ENCODE results near the gene CHAC1.

The CHAC1 gene

DNA sequence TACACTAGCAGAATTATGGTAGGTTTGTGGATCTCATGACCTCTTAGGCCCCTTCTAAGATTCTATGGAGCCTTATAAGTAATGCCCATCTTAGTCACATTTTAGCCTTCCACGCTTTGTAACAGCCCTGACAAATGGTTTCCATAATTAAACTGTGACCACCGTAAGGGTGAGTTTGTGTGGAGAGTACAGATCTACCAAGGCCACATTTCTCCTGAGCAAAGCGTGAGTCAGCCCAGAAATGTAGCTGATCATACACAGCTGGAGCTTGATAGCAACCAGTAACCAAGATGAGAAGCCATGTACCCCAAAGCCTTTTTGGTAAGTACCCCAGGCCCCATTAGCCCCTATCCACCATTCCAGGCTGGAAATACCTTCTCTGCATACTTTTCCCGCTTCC, 31.7 kb downstream of the CHAC1 start:
- no peak overlapping the region for H3K4me3 ChIP-seq (ENCODE audit: low read length)
- H3K9me3 ChIP-seq (ENCODE audit: control insufficient read depth, insufficient read depth, low read length) = no peaks in the 10 kb centered on the region
- no peaks in the 10 kb centered on the region for H3K27me3 ChIP-seq (ENCODE audit: control insufficient read depth, insufficient read depth, low read length)
- no peak for DNase-seq (ENCODE audit: low read depth, low spot score)
- no peak overlapping the region for H3K27ac ChIP-seq (ENCODE audit: low read length)
- no peaks in the 10 kb centered on the region for H3K4me1 ChIP-seq (ENCODE audit: control insufficient read depth, insufficient read depth, low read length)
- peaks cover 28% of the 10 kb centered on the region for H3K36me3 ChIP-seq (ENCODE audit: control insufficient read depth, insufficient read depth, low read length)
- no CpG with 5 or more reads among the region's 4 CpGs for WGBS (ENCODE audit: insufficient coverage, insufficient read length)

DNA sequence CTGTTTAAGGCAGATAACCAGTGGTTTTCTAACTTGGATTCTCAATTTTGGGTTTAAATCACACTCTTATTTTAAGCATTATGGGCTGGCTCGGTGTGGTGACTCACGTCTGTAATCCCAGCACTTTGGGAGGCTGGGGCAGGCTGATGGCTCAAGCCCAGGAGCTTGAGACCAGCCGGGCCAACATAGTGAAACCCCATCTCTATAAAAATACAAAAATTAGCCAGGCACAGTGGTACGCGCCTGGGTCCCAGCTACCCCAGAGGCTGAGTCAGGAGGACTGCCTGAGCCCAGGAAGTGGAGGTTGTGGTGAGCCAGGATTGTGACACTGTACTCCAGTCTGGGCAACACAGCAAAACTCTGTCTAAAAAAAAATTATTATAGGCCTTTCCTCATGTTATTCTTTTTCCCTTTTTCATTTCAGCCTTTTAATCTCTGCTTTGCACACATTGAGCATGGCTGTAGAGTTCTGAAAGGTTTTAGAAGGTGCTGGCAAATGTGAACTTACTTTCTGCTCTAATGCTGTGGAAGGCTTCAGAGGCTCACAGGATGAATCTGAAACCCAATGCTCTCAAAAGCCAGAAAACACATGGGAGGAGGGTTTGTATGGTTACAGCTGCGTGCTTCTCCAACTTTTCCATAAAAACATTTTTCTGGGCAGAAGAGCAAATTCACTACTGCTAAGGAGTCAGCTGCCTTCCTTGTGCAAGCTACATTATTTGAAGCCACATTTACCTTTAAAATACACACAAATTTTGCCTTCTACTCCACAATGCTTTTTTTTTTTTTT, 32.5 kb downstream of the CHAC1 start:
- H3K9me3 ChIP-seq (ENCODE audit: control insufficient read depth, insufficient read depth, low read length) = no peaks in the 10 kb centered on the region
- no peak overlapping the region for H3K27ac ChIP-seq (ENCODE audit: low read length)
- H3K27me3 ChIP-seq (ENCODE audit: control insufficient read depth, insufficient read depth, low read length) = no peaks in the 10 kb centered on the region
- no peak overlapping the region for H3K4me3 ChIP-seq (ENCODE audit: low read length)
- peaks cover 21% of the 10 kb centered on the region for H3K36me3 ChIP-seq (ENCODE audit: control insufficient read depth, insufficient read depth, low read length)
- H3K4me1 ChIP-seq (ENCODE audit: control insufficient read depth, insufficient read depth, low read length) = no peaks in the 10 kb centered on the region
- no CpG with 5 or more reads among the region's 6 CpGs for WGBS (ENCODE audit: insufficient coverage, insufficient read length)
- DNase-seq (ENCODE audit: low read depth, low spot score) = no peak

DNA sequence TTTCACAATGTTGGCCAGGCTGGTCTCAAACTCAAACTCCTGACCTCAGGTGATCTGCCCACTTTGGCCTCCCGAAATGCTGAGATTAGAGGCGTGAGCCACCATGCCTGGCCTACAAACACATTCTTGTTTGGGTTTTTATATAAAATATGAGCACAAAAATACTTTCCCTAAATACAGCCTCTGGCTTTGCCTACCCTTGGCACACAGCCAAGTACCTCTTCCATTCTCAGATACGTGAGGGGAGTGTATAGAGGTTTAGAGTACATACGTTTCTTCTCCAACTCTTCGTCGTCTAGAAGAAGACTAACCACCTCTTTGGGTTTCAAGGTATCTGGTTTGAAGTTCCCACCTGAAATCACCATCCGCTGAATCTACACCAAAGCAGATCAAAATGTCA, 33.5 kb downstream of the CHAC1 start:
- WGBS (ENCODE audit: insufficient coverage, insufficient read length) = no CpG with 5 or more reads among the region's 7 CpGs
- Histone ChIP-seq H3K4me3 (ENCODE audit: low read length) (no peak overlapping the region), H3K27me3 (ENCODE audit: control insufficient read depth, insufficient read depth, low read length) (no peaks in the 10 kb centered on the region), H3K9me3 (ENCODE audit: control insufficient read depth, insufficient read depth, low read length) (no peaks in the 10 kb centered on the region), H3K4me1 (ENCODE audit: control insufficient read depth, insufficient read depth, low read length) (no peaks in the 10 kb centered on the region), H3K36me3 (ENCODE audit: control insufficient read depth, insufficient read depth, low read length) (peaks cover 15% of the 10 kb centered on the region), H3K27ac (ENCODE audit: low read length) (no peak overlapping the region)
- no peak for DNase-seq (ENCODE audit: low read depth, low spot score)

DNA sequence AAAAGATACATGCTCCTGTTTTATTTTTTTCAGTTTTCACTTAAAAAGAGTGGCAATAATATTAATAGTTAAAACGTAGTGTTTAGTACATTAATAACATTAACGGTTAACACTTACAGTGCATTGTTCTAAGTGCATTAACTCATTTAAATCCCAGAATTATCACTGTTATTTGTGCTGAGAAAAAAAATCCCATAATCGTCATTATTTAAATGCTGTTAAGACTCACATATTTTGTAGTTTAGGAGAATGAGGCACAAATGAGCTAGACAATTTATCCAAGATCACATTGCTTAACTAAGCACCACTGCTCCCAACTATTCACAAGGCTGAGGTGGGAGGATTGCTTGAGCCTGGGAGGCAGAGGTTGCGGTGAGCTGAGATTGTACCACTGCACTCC, 34.9 kb downstream of the CHAC1 start:
- Histone ChIP-seq H3K27me3 (ENCODE audit: control insufficient read depth, insufficient read depth, low read length) (no peaks in the 10 kb centered on the region), H3K9me3 (ENCODE audit: control insufficient read depth, insufficient read depth, low read length) (no peaks in the 10 kb centered on the region), H3K4me3 (ENCODE audit: low read length) (no peak overlapping the region), H3K27ac (ENCODE audit: low read length) (no peak overlapping the region), H3K4me1 (ENCODE audit: control insufficient read depth, insufficient read depth, low read length) (no peaks in the 10 kb centered on the region), H3K36me3 (ENCODE audit: control insufficient read depth, insufficient read depth, low read length) (peaks cover 7% of the 10 kb centered on the region)
- WGBS (ENCODE audit: insufficient coverage, insufficient read length) = no CpG with 5 or more reads among the region's 4 CpGs
- DNase-seq (ENCODE audit: low read depth, low spot score) = no peak

DNA sequence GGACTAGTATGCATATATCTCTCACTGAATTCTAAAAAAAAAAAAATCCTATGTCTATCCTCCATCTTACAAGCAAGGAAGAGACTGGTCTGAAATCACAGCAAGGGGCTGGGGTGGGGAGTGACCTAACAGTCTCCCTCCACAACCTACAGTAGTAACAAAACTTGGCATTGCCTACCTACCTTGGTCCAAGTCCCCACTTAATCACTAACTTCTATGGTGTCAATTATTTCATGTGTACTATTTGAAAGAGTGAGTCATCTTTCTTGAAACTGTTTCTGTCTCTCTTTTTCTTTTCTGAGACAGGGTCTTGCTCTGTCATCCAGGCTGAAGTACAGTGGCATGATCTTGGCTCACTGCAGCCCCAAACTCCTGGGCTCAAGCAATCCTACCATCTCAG, 36.8 kb downstream of the CHAC1 start:
- no peak for DNase-seq (ENCODE audit: low read depth, low spot score)
- Histone ChIP-seq H3K27ac (ENCODE audit: low read length) (no peak overlapping the region), H3K36me3 (ENCODE audit: control insufficient read depth, insufficient read depth, low read length) (no peaks in the 10 kb centered on the region; the same call in 1 of the 2 replicates)

DNA sequence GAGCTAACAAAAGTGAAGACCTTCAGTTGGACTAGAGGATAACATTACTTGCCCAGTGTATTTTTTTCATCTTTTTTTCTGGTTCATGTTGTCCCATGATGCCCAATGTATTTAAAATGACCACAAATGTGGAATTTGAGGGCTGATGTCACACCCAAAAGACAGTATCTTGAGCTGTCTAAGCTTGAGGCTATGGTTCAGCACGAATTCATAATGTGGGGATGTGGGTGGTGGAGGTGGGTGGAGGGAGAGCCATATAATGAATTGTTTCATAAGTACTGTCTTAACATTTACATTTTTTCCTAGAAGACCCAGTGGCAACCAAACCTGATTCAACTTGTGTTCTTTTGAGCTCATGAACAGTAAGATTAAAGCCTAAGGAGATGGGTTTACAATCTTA, 37.5 kb downstream of the CHAC1 start:
- Histone ChIP-seq H3K27me3 (ENCODE audit: control insufficient read depth, insufficient read depth, low read length) (no peaks in the 10 kb centered on the region), H3K36me3 (ENCODE audit: control insufficient read depth, insufficient read depth, low read length) (no peaks in the 10 kb centered on the region; the same call in 1 of the 2 replicates), H3K4me3 (ENCODE audit: low read length) (no peak overlapping the region), H3K4me1 (ENCODE audit: control insufficient read depth, insufficient read depth, low read length) (no peaks in the 10 kb centered on the region), H3K9me3 (ENCODE audit: control insufficient read depth, insufficient read depth, low read length) (no peaks in the 10 kb centered on the region), H3K27ac (ENCODE audit: low read length) (no peak overlapping the region)
- no CpG with 5 or more reads among the region's 1 CpG for WGBS (ENCODE audit: insufficient coverage, insufficient read length)
- DNase-seq (ENCODE audit: low read depth, low spot score) = no peak

More for the DNA sequence above, 36.8 kb downstream of the CHAC1 start:
- H3K9me3 ChIP-seq (ENCODE audit: control insufficient read depth, insufficient read depth, low read length) = no peaks in the 10 kb centered on the region
- H3K27me3 ChIP-seq (ENCODE audit: control insufficient read depth, insufficient read depth, low read length) = no peaks in the 10 kb centered on the region
- no peaks in the 10 kb centered on the region for H3K4me1 ChIP-seq (ENCODE audit: control insufficient read depth, insufficient read depth, low read length)
- no peak overlapping the region for H3K4me3 ChIP-seq (ENCODE audit: low read length)

DNA sequence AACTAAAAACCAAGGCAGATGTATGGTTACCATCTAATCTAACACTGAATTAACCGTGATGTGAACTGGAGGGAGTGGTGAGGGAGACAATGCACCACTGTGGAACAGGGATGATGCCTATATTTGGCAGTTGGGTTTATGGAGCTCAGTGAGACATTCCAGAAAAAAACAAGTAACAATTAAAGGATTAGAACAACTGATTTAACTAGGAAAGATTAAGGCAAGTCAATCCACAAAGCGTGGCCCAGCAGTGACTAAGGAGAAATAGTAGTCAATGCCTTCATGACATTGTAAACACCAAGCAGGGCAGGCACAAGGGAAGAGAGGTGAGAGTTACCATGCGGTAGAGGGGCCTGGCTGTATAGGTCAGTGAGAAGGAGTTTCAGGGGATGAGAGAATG, 38.1 kb downstream of the CHAC1 start:
- Histone ChIP-seq H3K36me3 (ENCODE audit: control insufficient read depth, insufficient read depth, low read length) (no peaks in the 10 kb centered on the region; the same call in 1 of the 2 replicates), H3K4me1 (ENCODE audit: control insufficient read depth, insufficient read depth, low read length) (no peaks in the 10 kb centered on the region), H3K27me3 (ENCODE audit: control insufficient read depth, insufficient read depth, low read length) (no peaks in the 10 kb centered on the region), H3K27ac (ENCODE audit: low read length) (no peak overlapping the region), H3K9me3 (ENCODE audit: control insufficient read depth, insufficient read depth, low read length) (no peaks in the 10 kb centered on the region), H3K4me3 (ENCODE audit: low read length) (no peak overlapping the region)
- DNase-seq (ENCODE audit: low read depth, low spot score) = no peak
- no CpG with 5 or more reads among the region's 3 CpGs for WGBS (ENCODE audit: insufficient coverage, insufficient read length)

DNA sequence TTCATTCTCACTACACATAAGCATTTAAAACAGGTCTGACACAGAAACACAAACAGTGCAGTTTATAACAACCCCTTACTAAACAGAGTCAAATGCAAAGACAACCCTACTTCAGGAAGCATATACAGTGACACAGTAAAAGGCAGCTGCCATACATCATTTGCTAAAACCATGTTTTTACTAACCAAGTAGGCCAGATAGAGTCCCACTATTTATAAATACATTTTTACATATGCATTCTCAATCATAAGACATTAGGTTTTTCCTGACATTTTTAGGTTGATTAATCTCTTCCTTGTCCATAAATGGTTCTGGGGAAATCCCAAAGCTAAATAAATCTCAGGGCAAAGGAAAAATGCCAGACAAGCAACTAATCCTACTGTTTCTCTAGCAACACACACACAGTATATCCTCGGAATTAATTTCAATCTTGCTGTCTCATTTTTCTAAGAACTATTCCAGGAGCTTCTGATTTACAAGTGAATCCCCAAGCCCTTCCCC, 39.0 kb downstream of the CHAC1 start:
- no CpG with 5 or more reads among the region's 1 CpG for WGBS (ENCODE audit: insufficient coverage, insufficient read length)
- H3K36me3 ChIP-seq (ENCODE audit: control insufficient read depth, insufficient read depth, low read length) = peaks cover under 1% of the 10 kb centered on the region; the same call in 1 of the 2 replicates

DNA sequence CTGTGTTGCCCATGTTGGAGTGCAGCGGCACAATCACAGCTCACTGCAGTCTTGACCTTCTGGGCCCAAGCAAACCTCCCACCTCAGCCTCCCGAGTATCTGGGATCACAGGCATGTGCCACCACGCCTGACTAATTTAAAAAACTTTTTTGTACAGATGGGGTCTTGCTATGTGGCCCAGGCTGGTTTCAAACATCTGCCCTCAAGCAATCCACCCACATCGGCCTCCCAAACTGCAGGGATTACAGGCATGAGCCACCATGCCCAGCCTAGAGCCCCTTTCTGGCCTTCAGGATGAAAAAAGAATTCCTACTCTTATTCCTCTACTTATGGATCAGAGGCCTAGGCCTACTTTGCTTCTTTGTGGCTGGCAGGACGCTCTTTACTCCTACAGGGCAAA, 39.6 kb downstream of the CHAC1 start:
- Histone ChIP-seq H3K4me1 (ENCODE audit: control insufficient read depth, insufficient read depth, low read length) (no peaks in the 10 kb centered on the region), H3K4me3 (ENCODE audit: low read length) (no peak overlapping the region), H3K9me3 (ENCODE audit: control insufficient read depth, insufficient read depth, low read length) (no peaks in the 10 kb centered on the region), H3K27me3 (ENCODE audit: control insufficient read depth, insufficient read depth, low read length) (no peaks in the 10 kb centered on the region), H3K36me3 (ENCODE audit: control insufficient read depth, insufficient read depth, low read length) (peaks cover 2% of the 10 kb centered on the region; the same call in 1 of the 2 replicates), H3K27ac (ENCODE audit: low read length) (no peak overlapping the region)
- no CpG with 5 or more reads among the region's 5 CpGs for WGBS (ENCODE audit: insufficient coverage, insufficient read length)
- no peak for DNase-seq (ENCODE audit: low read depth, low spot score)

More for the DNA sequence above, 39.0 kb downstream of the CHAC1 start:
- Histone ChIP-seq H3K27ac (ENCODE audit: low read length) (no peak overlapping the region), H3K9me3 (ENCODE audit: control insufficient read depth, insufficient read depth, low read length) (no peaks in the 10 kb centered on the region), H3K4me1 (ENCODE audit: control insufficient read depth, insufficient read depth, low read length) (no peaks in the 10 kb centered on the region), H3K27me3 (ENCODE audit: control insufficient read depth, insufficient read depth, low read length) (no peaks in the 10 kb centered on the region), H3K4me3 (ENCODE audit: low read length) (no peak overlapping the region)
- no peak for DNase-seq (ENCODE audit: low read depth, low spot score)

DNA sequence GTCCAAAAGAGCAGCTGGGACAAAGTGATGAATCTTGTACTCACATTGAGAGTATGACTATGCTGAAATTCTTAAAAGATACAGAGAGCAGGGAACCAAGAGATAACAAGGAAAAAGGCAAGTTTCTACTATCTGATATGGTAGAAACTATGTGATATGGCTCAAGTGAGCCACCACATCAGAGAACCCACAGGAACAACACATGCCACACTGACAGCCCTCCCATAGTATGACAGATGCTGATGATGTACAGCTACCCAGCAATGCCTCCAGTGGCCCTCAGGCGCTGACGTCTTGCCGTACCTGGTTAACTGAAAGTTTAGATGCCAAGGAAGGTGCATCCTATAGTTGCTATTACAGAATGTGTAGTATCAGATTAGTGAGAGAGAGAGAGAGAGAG, 42.4 kb downstream of the CHAC1 start:
- no peaks in the 10 kb centered on the region for H3K9me3 ChIP-seq (ENCODE audit: control insufficient read depth, insufficient read depth, low read length)
- no peaks in the 10 kb centered on the region for H3K27me3 ChIP-seq (ENCODE audit: control insufficient read depth, insufficient read depth, low read length)
- DNase-seq (ENCODE audit: low read depth, low spot score) = no peak
- no peak overlapping the region for H3K27ac ChIP-seq (ENCODE audit: low read length)
- peaks cover 6% of the 10 kb centered on the region; the same call in 1 of the 2 replicates for H3K36me3 ChIP-seq (ENCODE audit: control insufficient read depth, insufficient read depth, low read length)
- H3K4me3 ChIP-seq (ENCODE audit: low read length) = no peak overlapping the region; the same call in 1 of the 2 replicates
- H3K4me1 ChIP-seq (ENCODE audit: control insufficient read depth, insufficient read depth, low read length) = no peaks in the 10 kb centered on the region
- no CpG with 5 or more reads among the region's 3 CpGs for WGBS (ENCODE audit: insufficient coverage, insufficient read length)

DNA sequence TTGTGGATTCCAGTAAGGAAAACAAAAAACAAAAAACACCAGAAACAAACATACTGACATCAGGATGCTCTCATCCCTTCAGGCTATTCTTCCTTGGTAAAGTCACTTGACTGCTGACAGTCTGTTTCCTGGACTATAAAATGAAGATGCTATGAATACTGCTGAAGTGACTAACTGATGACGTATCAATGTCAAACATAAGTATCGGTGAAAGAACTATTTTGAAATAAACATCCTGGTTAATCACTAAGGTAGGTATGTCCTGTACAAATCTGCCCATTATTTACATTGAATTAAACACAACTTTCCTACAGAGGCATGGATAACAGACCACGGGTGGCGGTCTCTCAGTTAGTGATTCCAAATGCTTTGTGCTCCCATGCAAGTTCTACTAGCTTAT, 45.9 kb downstream of the CHAC1 start:
- Histone ChIP-seq H3K4me1 (ENCODE audit: control insufficient read depth, insufficient read depth, low read length) (no peaks in the 10 kb centered on the region), H3K27me3 (ENCODE audit: control insufficient read depth, insufficient read depth, low read length) (no peaks in the 10 kb centered on the region), H3K27ac (ENCODE audit: low read length) (no peak overlapping the region), H3K9me3 (ENCODE audit: control insufficient read depth, insufficient read depth, low read length) (no peaks in the 10 kb centered on the region), H3K36me3 (ENCODE audit: control insufficient read depth, insufficient read depth, low read length) (peaks cover 6% of the 10 kb centered on the region; the same call in 1 of the 2 replicates), H3K4me3 (ENCODE audit: low read length) (no peak overlapping the region)
- no CpG with 5 or more reads among the region's 4 CpGs for WGBS (ENCODE audit: insufficient coverage, insufficient read length)
- DNase-seq (ENCODE audit: low read depth, low spot score) = no peak
